Glomerular endothelial cell (primary cell): ENCODE data around the gene CLBA1. TPM values are rescaled to one million over a fixed set of nuclear protein-coding genes. Genes with fewer than 3 reads are reported as not detected.

Experiments used
- DNase-seq: peaks from one replicate; pipeline ENCODE4 v3.0.0-alpha.2; 2011; ENCODE audit warnings: low read depth, low spot score; ENCODE audit errors: extremely low read depth
- total RNA-seq: library from RNA; depleted of rRNA; stranded (reverse); fragments of >200 nt; gene quantifications from 2 replicates; pipeline ENCODE4 v1.2.3, GENCODE V29; 2015

The CLBA1 gene
- total RNA-seq, 1 donor from 2014 or later, result 6.4 TPM

GRCh38 chr14:105005329-105005928, 19.8 kb downstream of the CLBA1 start:
- no peak for DNase-seq

GRCh38 chr14:105005929-105006830, 20.6 kb downstream of the CLBA1 start:
- no peak for DNase-seq

GRCh38 chr14:105006831-105007592, 21.4 kb downstream of the CLBA1 start:
- DNase-seq, result no peak

- no peak for DNase-seq
Observed at GRCh38 chr14:105007593-105008264, 22.1 kb downstream of the CLBA1 start.

GRCh38 chr14:105010106-105010505, 24.5 kb downstream of the CLBA1 start:
- no peak for DNase-seq

- no peak for DNase-seq
Observed at GRCh38 chr14:105010891-105011291, 25.3 kb downstream of the CLBA1 start.

- DNase-seq, result no peak
Observed at GRCh38 chr14:105011312-105011990, 25.9 kb downstream of the CLBA1 start.

GRCh38 chr14:105012171-105012985, 26.8 kb downstream of the CLBA1 start:
- DNase-seq, result no peak

GRCh38 chr14:105013150-105013785, 27.7 kb downstream of the CLBA1 start:
- DNase-seq, result no peak

GRCh38 chr14:105014032-105014431, 28.4 kb downstream of the CLBA1 start:
- no peak for DNase-seq

GRCh38 chr14:105014631-105015030, 29.0 kb downstream of the CLBA1 start:
- no peak for DNase-seq

GRCh38 chr14:105015242-105015641, 29.7 kb downstream of the CLBA1 start:
- DNase-seq, result no peak

GRCh38 chr14:105015905-105016304, 30.3 kb downstream of the CLBA1 start:
- DNase-seq, result no peak

GRCh38 chr14:105018414-105018813, 32.8 kb downstream of the CLBA1 start:
- DNase-seq, result no peak

- no peak for DNase-seq
Observed at GRCh38 chr14:105019861-105020814, 34.5 kb downstream of the CLBA1 start.

GRCh38 chr14:105020815-105021655, 35.4 kb downstream of the CLBA1 start, which contains the start of gene CDCA4:
Gene CDCA4, minus strand, starts transcription at chr14:105021083. Its CDS starts 9,154 bp downstream, at chr14:105011929.
- no peak for DNase-seq
